ENCODE measurements around the gene VAV2. TPM values are rescaled to one million over a fixed set of nuclear protein-coding genes. Genes with fewer than 3 reads are reported as not detected.

VAV2 gene
- total and polyA plus RNA-seq, 11 donors, result 3.3 to 9.9 (median 5.3) TPM

- no peak for DNase-seq
- WGBS, 4 donors, result 92 to 95% (median 93%) methylated on average over 18 to 23 of the region's 23 CpGs
- ATAC-seq, result no peak
- Histone ChIP-seq H3K36me3 (peaks cover 0 to 25% (median 0%) of the 10 kb centered on the region in 9 donors), H3K9me3 (no peaks in the 10 kb centered on the region), H3K27me3 (no peaks in the 10 kb centered on the region), H3K4me1 (peaks cover 0 to 15% (median 3%) of the 10 kb centered on the region in 12 donors), H3K4me3 (no peak overlapping the region), H3K27ac (no peak overlapping the region)
- intact Hi-C loops (cut with DNase I), result no loop called here
- TF ChIP-seq CTCF (IDR thresholded peaks at IDR 0.05) (no peak), POLR2A (IDR thresholded peaks at IDR 0.05) (no peak)
Observed at GRCh38 chr9:133810556-133811195, 181.4 kb downstream of the VAV2 start.

- 90 to 98% (median 93%) methylated on average over 6 to 7 of the region's 7 CpGs for WGBS, 4 donors
- peaks cover 0 to 8% (median 0%) of the 10 kb centered on the region in 12 donors for H3K4me1 ChIP-seq
- no peak overlapping the region for H3K27ac ChIP-seq
- no peak for DNase-seq
- ATAC-seq, result no peak
- peaks cover 0 to 25% (median 0%) of the 10 kb centered on the region in 9 donors for H3K36me3 ChIP-seq
- intact Hi-C loops (cut with DNase I), result no loop called here
- H3K9me3 ChIP-seq, result no peaks in the 10 kb centered on the region
- H3K4me3 ChIP-seq, result no peak overlapping the region
- no peaks in the 10 kb centered on the region for H3K27me3 ChIP-seq
- TF ChIP-seq CTCF (IDR thresholded peaks at IDR 0.05), result no peak
- TF ChIP-seq POLR2A (IDR thresholded peaks at IDR 0.05), result no peak
Observed at GRCh38 chr9:133809335-133809734, 182.8 kb downstream of the VAV2 start.

GRCh38 chr9:133807818-133808217 lies 184.3 kb downstream of the VAV2 start:
- H3K27me3 ChIP-seq, result no peaks in the 10 kb centered on the region
- no peak overlapping the region for H3K4me3 ChIP-seq
- H3K27ac ChIP-seq, result no peak overlapping the region
- intact Hi-C loops (cut with DNase I), result no loop called here
- no peaks in the 10 kb centered on the region for H3K4me1 ChIP-seq
- no peak for TF ChIP-seq CTCF (IDR thresholded peaks at IDR 0.05)
- TF ChIP-seq POLR2A (IDR thresholded peaks at IDR 0.05), result no peak
- no peak for DNase-seq
- no peak for ATAC-seq
- no peaks in the 10 kb centered on the region for H3K9me3 ChIP-seq
- peaks cover 0 to 25% (median 0%) of the 10 kb centered on the region in 9 donors for H3K36me3 ChIP-seq
- 92 to 96% (median 95%) methylated on average over 8 to 13 of the region's 13 CpGs; no CpG with 5 or more reads in 1 of the 4 donors for WGBS, 4 donors

- H3K36me3 ChIP-seq, result peaks cover 0 to 25% (median 0%) of the 10 kb centered on the region in 9 donors
- ATAC-seq (no peak), DNase-seq (no peak)
- 92 to 98% (median 97%) methylated on average over 8 to 14 of the region's 14 CpGs for WGBS, 4 donors
- intact Hi-C loops (cut with DNase I), result no loop called here
- H3K27me3 ChIP-seq, result no peaks in the 10 kb centered on the region
- H3K9me3 ChIP-seq, result no peaks in the 10 kb centered on the region
- no peak overlapping the region for H3K4me3 ChIP-seq
- H3K27ac ChIP-seq, result no peak overlapping the region
- TF ChIP-seq POLR2A (IDR thresholded peaks at IDR 0.05) (no peak), CTCF (IDR thresholded peaks at IDR 0.05) (no peak)
- H3K4me1 ChIP-seq, result no peaks in the 10 kb centered on the region
Observed at GRCh38 chr9:133807037-133807436, 185.1 kb downstream of the VAV2 start.

Data from heart left ventricle (tissue), 16 donors.